GM21723 (cell line): Measurements from ENCODE around the gene RORC.

Experiments used
- ATAC-seq: cut with Tn5 transposase; IDR thresholded peaks from one replicate; pipeline ENCODE4 v1.9.1; 2021; ENCODE audit warnings: mild to moderate bottlenecking, moderate library complexity; ENCODE audit not compliant: unreplicated experiment

RORC gene

GRCh38 chr1:151849126-151849525 lies 17.5 kb upstream of the RORC start:
- ATAC-seq: no peak

- no peak for ATAC-seq
Observed at GRCh38 chr1:151847867-151848596, 16.4 kb upstream of the RORC start.

- ATAC-seq: no peak
Observed at GRCh38 chr1:151846686-151847237, 15.2 kb upstream of the RORC start.

- no peak for ATAC-seq
Observed at GRCh38 chr1:151846062-151846568, 14.5 kb upstream of the RORC start.

- ATAC-seq: no peak
Observed at GRCh38 chr1:151843398-151843797, 11.8 kb upstream of the RORC start.

DNA sequence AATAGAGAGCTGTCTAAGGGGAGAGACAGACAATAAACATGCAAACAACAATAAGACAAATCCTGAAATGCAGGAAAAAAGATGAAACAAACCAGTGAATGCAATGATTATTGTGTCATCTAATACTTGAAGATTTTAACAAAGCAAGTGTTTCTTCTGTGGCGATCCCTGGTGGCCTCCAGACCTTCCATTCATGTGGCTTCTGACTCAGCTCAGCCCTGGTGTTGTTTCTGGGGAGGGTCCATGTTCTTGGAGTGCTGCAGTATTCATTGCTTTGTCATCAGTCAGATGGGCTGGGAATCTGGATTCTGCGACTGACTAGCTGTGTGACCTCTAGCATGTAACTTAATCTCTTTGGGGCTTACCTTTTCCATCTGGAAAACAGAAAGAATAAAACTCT lies 9.5 kb upstream of the RORC start:
- ATAC-seq: no peak

- no peak for ATAC-seq
Observed at GRCh38 chr1:151840421-151840820, 8.8 kb upstream of the RORC start.

- ATAC-seq: no peak
Observed at GRCh38 chr1:151839457-151840403, 8.1 kb upstream of the RORC start, which contains the start of gene C2CD4D. TSS of gene C2CD4D (minus strand) at chr1:151839820. CDS start at chr1:151838989, 831 bp downstream.

- no peak for ATAC-seq
Observed at GRCh38 chr1:151839082-151839412, 7.4 kb upstream of the RORC start.

DNA sequence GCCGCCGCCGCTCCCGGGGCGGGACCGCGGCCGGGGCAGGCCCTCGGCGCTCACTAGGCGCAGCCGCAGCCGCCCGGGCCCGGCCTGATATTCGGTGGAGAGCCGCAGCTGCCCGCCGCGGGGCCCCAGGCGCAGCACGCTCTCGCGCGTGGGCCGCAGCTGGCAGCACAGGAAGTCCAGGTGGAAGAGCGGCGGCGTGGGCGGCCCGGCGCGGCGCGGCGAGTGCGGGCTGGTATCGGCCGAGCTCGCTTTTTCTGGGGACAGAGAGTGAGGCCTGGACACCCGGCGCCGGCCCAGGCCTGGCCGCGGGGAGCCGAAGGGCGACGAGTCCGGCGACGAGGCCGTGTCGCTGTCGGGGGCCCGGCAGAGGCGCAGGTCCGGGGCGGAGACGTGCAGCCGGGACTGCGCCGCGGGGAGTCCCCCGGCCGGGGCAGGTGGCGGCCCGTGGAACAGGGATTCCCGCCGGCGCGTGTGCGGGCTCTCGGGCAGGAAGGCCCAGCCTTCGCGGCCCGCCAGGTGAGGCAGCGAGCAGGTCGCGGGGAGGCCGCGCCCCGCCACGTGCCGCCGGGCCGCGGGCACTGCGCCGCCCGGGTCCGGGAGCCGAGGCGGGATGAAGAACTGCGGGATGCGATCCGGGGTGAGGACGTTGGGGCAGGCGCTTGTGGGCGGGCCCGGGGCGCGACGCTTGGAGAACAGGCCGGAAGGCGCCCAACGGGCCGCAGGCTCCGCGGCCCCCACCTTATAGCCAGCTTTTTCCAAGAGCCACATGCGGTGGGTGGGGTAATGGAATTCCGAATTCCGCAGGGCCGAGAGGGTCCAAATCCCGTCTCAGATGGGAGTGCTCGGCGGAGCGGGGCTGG lies 6.8 kb upstream of the RORC start:
- ATAC-seq: no peak

DNA sequence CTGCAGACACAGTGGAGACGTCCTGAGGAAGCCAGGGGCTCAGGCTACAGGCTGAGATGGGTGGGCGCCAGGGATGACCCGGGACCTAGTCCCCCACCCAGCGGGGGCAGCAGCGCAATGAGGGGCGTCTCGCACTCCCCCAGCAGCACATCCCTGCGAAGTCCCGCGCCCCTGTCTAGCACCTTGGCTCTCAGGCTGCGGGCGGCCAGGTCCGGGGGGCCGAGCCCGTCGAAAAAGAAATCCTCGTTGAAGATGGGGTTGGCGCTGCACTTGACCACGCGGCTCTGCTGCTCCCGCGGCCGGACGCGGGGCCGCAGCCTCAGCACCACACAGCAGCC lies 6.3 kb upstream of the RORC start:
- no peak for ATAC-seq

DNA sequence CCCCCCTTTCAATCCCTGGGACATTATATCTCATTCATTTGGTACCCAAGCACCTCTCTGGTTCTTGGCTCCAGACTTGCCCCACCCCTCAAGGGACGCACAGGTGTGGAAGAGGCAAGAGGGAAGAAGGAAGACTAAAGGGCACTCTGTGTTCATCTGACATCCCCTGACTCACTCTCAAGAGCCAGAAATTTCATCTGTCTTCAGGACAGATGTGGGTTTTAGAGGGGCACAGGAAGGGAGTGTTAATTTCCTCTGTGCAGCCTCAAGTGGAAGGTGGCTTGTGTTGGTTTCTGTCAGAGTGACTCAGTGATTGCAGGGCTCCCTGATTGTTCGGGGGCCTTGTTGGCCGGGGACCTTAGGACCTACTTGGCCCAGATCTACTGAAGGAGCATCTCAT lies 5.6 kb upstream of the RORC start:
- ATAC-seq: no peak

GRCh38 chr1:151835596-151835995 lies 4.0 kb upstream of the RORC start:
- no peak for ATAC-seq

GRCh38 chr1:151834239-151834638 lies 2.6 kb upstream of the RORC start:
- no peak for ATAC-seq

DNA sequence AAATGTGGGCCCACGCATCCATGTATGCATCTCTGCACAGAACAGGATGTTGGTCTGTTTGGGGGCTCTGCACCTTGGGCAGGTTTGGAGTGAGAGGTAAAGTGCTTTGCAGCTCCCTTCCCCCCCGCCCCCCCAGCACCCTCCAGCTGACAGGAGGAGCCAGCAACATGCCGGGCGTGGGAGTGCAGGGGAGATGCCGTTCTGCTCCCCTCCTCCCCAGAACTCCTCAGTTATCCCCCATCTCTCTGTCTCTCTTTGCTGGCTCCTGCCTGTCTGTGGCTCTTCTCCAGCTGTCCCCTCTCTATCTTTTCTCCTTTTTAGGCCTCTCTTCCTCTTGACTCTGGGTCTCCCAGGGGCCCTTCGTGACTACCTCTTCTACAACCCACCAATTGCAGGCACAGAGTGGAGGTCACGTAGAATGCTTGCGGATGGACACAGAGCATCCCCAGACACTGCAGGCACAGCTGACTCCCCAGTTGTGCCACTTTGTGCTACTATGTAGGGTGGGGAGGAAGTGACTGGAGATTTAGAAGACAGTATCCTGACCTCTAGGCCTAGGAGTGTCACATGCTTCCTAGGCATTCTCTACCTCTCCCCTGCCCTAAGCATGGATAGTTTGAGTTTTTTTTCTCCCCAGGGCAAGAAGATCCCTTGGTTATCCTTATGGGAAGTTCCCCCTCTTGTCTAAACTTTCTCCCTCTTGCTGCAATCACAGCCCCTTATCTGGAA lies 1.7 kb upstream of the RORC start:
- ATAC-seq: no peak

DNA sequence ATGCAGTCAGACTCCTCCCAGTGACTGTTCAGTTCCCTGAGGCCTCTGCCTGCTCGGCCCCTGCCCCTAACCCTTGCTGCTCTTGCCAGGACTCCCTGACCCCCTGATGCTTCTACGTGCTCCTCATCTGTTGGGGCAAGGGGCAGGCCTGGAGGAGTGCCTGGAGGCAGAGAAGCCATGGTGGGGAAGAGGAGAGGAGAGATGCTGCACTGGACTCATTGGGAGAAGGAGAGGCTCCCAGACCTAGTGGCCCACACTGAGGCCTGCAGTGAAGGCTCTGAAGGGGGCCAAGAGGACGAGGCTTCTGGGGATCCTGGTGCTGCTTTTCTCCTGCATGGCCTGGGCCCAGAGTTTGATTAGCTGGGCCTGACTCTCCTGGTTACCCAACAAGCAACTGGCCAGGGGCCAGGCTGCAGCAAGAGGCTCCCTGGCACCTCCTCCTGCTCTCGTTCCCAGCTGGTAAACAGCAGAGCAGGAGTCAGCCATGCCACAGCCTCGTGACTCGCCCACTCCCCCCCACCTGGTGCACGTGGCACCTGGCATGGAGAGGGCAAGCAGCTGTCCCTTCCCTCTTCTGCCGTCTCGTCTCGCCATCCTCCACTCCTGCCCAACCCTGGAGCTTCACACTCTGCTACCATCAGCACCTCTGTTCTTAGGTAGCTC lies 847 bp upstream of the RORC start:
- ATAC-seq: no peak

DNA sequence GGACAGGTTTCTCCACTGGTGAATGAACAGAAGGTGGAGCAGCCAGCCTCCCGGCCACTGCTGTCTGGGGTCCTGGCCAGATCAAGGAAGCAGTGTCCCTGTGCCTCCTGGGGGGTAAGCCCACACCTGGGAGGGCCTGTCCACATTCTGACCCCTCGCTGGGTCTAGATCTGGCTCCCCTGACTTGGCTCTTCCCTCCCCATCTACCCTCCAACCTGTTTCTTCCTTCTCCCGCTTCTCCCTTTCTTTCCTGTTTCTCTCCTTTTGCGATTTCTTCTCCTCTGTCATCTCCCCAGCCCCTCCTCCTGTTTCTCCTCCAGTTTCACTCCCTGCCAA lies 378 bp downstream of the RORC start:
- no peak for ATAC-seq

DNA sequence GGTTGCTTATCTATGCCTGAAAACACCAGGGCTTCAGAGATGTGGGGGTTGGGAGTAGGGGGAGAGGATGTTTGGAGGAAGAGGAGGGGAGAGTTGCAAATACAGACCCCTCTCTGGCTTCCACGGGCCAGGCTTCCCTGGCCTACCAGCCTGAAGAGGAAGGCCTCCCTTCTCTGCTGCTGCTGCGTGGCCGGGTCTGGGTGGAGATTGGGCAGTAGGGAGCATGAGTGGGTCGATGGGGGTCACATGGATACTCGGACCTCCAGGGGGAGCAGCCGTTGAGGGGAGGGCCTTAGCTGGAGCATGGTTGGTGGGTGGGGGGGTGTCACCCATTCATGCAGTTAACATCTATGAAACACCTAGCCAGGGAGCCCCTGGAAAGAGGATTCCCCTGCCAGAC lies 1.5 kb downstream of the RORC start:
- no peak for ATAC-seq

DNA sequence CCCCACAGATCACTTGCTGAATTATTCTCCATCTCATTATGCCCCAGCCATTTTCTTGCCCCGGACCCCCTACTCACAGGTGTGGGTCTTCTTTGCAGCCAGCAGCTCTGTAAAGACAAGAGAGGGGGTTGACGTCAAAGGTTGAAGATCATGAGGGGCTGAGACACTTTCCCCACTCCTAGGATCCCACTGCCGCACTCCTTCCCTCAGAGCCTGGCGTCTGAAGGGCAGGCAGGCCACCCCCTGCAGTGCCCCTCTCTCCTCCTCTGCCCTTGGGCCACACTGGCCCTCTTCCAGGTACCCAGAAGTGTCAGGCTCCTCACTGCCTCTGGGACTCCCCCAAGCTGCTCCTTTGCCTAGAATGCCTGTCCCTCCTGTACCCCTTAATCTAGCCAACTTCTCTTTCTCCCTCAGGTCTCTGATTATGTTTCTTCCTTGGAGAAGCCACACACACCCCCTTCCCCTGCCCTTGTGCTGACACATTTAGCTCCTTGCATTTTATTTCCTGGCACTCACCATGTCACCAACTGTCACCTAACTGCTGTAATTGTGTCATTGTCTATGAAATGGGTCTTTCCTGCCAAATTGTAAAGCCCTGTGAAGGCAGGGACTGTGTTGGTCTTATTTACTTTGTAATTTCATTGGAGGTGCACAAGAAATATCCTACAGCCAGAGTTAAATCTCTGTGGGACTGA lies 2.1 kb downstream of the RORC start:
- no peak for ATAC-seq
